ENCODE measurements around the gene DES. TPM values are rescaled to one million over a fixed set of nuclear protein-coding genes. Genes with fewer than 3 reads are reported as not detected.

DES gene
- total and polyA plus RNA-seq, 9 of the 15 experiments (the other 6 are each of a cell fraction or from before 2014, with no cell fraction given): 2.5 to 58.9 (median 21.9) TPM

DNA sequence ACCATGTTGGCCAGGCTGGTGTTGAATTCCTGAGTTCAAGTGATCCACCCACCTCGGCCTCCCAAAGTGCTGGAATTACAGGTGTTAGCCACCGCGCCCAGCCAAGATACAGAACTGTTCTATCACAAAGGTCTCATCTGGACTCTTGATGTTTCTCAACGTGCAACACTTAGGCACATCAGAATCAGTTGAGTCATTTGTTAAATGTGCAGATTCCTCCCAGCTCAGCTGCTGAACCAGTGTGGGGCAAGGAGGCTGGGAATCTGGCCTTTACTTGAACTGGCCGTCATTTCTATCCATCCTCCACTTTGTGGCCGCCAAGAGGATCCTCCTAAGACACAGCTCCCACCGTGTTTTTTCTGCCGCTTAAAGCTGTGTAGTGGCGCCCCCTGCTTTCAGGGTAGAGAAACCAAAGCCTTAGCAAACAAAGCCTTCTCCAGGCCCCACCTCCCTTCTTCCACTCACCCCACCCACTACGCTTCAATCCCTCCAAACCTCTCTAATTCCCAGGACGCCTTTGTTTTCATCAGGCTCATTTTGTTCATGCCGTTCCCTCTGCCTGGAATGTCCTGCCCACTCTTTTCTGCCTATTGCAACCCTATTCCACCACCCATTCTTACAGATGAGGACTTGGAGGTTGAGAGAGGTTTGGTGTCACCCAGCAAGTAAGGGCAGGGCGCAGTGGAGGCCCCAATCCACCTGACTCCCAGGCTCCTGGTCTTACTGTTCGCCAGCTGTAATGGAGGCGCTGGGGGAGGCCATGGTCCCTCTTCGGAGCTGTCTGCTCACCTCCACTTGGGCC lies 15.7 kb downstream of the DES start (continued):
- TF ChIP-seq YY1 (IDR thresholded peaks at IDR 0.05; ENCODE audit: borderline replicate concordance in 1 of 3, control insufficient read depth in 1 of 3, extremely low read depth in 1 of 3, insufficient read depth in 3 of 3, insufficient read length in 1 of 3, insufficient replicate concordance in 2 of 3, low read depth in 1 of 3, low read length in 2 of 3) (peak in 1 of 3 experiments; percentile 52), TEAD2 (tag; IDR thresholded peaks at IDR 0.05) (no peak), ZNF140 (CRISPR knock-in tag; IDR thresholded peaks at IDR 0.05) (no peak), CC2D1A (IDR thresholded peaks at IDR 0.05) (peak; percentile 83), MYC (IDR thresholded peaks at IDR 0.05; ENCODE audit: low read depth, low read length) (no peak), MYC (CRISPR knock-in tag; IDR thresholded peaks at IDR 0.05; ENCODE audit: borderline replicate concordance, low read depth) (no peak), JUND (IDR thresholded peaks at IDR 0.05; ENCODE audit: borderline replicate concordance, low read depth, low read length) (0 out of 2 replicates have a peak, but pooled peaks have one; percentile 12), JUND (tag; IDR thresholded peaks at IDR 0.05; ENCODE audit: borderline replicate concordance, low read depth, low read length) (no peak), HNRNPL (IDR thresholded peaks at IDR 0.05; ENCODE audit: low read depth, low read length) (no peak), ZSCAN29 (IDR thresholded peaks at IDR 0.05) (no peak), ZFX (CRISPR knock-in tag; IDR thresholded peaks at IDR 0.05) (no peak), BRD4 (IDR thresholded peaks at IDR 0.05) (no peak), ILK (tag; IDR thresholded peaks at IDR 0.05; ENCODE audit: borderline replicate concordance, low read depth) (no peak), BRD9 (IDR thresholded peaks at IDR 0.05; ENCODE audit: low read depth, partially characterized antibody) (peak; percentile 55), PML (IDR thresholded peaks at IDR 0.05; ENCODE audit: low read length) (no peak), CBFB (CRISPR knock-in tag; IDR thresholded peaks at IDR 0.05) (no peak)
- TF ChIP-seq, protein P1, sequence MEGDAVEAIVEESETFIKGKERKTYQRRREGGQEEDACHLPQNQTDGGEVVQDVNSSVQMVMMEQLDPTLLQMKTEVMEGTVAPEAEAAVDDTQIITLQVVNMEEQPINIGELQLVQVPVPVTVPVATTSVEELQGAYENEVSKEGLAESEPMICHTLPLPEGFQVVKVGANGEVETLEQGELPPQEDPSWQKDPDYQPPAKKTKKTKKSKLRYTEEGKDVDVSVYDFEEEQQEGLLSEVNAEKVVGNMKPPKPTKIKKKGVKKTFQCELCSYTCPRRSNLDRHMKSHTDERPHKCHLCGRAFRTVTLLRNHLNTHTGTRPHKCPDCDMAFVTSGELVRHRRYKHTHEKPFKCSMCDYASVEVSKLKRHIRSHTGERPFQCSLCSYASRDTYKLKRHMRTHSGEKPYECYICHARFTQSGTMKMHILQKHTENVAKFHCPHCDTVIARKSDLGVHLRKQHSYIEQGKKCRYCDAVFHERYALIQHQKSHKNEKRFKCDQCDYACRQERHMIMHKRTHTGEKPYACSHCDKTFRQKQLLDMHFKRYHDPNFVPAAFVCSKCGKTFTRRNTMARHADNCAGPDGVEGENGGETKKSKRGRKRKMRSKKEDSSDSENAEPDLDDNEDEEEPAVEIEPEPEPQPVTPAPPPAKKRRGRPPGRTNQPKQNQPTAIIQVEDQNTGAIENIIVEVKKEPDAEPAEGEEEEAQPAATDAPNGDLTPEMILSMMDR (IDR thresholded peaks at IDR 0.05 in 2 of 3, conservative IDR thresholded peaks at IDR 0.05 in 1 of 3; ENCODE audit: insufficient read depth in 2 of 3, low read depth in 1 of 3, low read length in 3 of 3): peak; percentile 81 to 87 (median 83)

Data from K562 (cell line).